Mammary microvascular endothelial cell (primary cell): ENCODE measurements around the gene GTPBP6. TPM values are rescaled to one million over a fixed set of nuclear protein-coding genes. Genes with fewer than 3 reads are reported as not detected.

Experiments used
- total RNA-seq: library from RNA; depleted of rRNA; stranded (reverse); fragments of >200 nt; gene quantifications from 2 replicates; pipeline ENCODE4 v1.2.3, GENCODE V29; 2015

The GTPBP6 gene, protein sequence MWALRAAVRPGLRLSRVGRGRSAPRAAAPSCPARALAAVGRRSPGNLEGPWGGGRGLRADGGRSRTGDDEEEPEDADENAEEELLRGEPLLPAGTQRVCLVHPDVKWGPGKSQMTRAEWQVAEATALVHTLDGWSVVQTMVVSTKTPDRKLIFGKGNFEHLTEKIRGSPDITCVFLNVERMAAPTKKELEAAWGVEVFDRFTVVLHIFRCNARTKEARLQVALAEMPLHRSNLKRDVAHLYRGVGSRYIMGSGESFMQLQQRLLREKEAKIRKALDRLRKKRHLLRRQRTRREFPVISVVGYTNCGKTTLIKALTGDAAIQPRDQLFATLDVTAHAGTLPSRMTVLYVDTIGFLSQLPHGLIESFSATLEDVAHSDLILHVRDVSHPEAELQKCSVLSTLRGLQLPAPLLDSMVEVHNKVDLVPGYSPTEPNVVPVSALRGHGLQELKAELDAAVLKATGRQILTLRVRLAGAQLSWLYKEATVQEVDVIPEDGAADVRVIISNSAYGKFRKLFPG
- total RNA-seq: 50.0 and 52.0 TPM in 2 replicates

DNA sequence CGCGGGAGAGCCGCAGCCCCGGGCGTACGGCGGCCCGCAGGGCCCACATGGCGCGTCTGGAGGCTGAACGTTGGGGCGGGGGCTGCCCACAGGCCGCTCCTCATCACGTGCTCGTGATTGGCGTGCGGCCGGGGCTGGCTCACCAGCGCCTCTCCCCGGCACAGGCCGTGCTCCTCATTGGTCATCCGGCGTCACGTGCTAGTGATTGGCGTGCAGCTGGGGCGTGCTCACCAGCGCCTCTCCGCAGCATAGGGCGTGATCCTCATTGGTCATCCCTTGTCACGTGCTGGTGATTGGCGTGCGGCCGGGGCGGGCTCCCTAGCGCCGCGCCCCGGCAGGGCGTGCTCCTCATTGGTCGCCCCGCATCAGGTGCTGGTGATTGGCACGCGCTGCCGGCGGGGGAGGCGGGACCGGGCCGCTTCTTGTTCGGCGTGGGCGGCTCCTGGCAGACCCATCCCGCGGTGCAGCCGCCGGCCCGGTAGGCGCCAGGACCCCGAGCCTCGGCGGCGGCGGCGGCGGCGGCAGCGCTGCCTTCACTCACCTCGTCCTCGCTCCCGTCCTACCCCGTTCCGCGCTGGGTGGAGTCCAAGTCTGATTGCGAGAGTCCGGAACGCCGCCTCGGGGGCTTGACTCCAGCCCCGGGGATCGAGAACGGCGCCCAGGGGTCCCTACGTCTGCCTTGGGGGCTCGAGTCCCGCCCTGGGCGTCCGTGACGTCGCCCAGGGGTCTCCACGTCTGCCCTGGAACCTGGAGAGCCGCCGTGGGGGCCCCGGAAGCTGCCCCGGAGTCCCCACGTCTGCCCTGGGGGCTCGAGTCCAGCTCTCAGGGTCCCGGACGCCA lies at the start of gene GTPBP6:
Gene GTPBP6, minus strand, starts transcription at position 58 of the 840 bp plus-strand sequence. Its CDS starts 9 bp downstream, at position 49.

DNA sequence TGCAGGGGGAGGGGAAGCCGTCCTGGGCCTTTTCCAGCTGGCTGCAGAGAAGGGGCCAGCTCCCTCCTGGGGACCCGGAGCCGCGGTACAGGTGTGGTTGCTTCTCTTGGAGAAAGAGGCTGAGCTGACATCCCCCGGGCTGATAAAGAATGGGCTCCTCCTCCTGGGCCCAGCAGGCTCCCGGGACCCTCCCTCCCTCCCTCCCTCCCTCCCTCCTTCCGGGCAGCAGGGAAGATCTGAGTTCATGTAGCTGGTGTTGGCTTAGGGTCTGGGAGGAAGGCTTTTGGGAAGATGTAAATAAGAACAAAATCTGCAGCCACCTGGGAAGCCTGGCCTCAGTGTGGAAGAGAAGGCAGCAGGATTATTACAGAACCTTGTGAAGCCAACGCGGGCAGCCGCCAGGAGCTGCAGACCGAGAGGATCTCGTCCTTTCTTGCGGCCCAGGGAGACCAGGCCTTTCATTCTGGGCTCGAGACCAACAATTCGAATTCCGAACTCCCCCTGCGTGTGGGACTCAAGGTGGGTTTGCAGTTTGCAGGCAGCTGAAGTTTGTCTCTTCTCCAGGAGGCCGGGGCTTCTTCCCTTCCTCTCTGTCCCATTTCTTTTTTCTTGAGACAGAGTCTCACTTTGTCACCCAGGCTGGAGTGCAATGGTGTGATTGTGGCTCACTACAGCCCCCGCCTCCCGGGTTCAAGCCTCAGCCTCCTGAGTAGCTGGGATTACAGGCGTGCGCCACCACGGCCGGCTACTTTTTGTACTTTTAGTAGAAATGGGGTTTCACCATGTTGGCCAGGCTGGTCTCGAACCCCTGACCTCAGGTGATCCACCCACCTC lies 37.2 kb downstream of the GTPBP6 start, which contains the start of gene PLCXD1:
Gene PLCXD1, plus strand, starts transcription at position 216 of the 834 bp plus-strand sequence. CDS start 2,807 bp downstream, outside the sequence.

Other genes with a start within 250 kb of the GTPBP6 start
- gene PLCXD1, start 37.4 kb downstream of the GTPBP6 start, total RNA-seq: 11.7 and 19.8 TPM in 2 replicates
- gene PPP2R3B, start 68.1 kb upstream of the GTPBP6 start, total RNA-seq: 22.9 and 36.6 TPM in 2 replicates